Neural progenitor cell (in vitro differentiated cells): ENCODE measurements around the gene MRPL38. TPM values are rescaled to one million over a fixed set of nuclear protein-coding genes. Genes with fewer than 3 reads are reported as not detected.
A peak's percentile ranks its signal among the peaks of the same experiment; 100 is the strongest.

Experiments
- DNase-seq: peaks from one replicate; pipeline ENCODE4 v3.0.0-alpha.2; 2016; ENCODE audit warnings: low spot score
- H2AFZ ChIP-seq: fragments of 200-600 bp; sonication (generic); replicated peaks from 2 replicates; pipeline ENCODE4 v1.6.1; 2016; ENCODE audit warnings: antibody characterized with exemption
- H3F3A ChIP-seq: fragments of 200-600 bp; sonication (generic); 2 replicates; pipeline ENCODE4 v1.6.1; 2016; ENCODE audit warnings: antibody characterized with exemption, low read depth
- H3K27ac ChIP-seq: fragments of 200-600 bp; sonication (generic); 2 replicates; pipeline ENCODE4 v1.5.1; 2016; ENCODE audit warnings: mild to moderate bottlenecking
- H3K27me3 ChIP-seq: fragments of 200-600 bp; sonication (generic); 2 replicates; pipeline ENCODE4 v1.6.1; 2016; ENCODE audit warnings: mild to moderate bottlenecking, moderate library complexity
- H3K36me3 ChIP-seq: fragments of 200-600 bp; sonication (generic); 2 replicates; pipeline ENCODE4 v1.5.1; 2016
- H3K4me1 ChIP-seq: fragments of 200-600 bp; sonication (generic); 2 replicates; pipeline ENCODE4 v1.6.1; 2016; ENCODE audit warnings: mixed run types
- H3K4me2 ChIP-seq: fragments of 200-600 bp; sonication (generic); 2 replicates; pipeline ENCODE4 v1.6.1; 2016
- H3K4me3 ChIP-seq: fragments of 200-600 bp; sonication (generic); 2 replicates; pipeline ENCODE4 v1.5.1; 2016
- H3K79me2 ChIP-seq: fragments of 200-600 bp; sonication (generic); 2 replicates; pipeline ENCODE4 v1.6.1; 2016; ENCODE audit warnings: low read depth
- H3K9ac ChIP-seq: fragments of 200-600 bp; sonication (generic); 2 replicates; pipeline ENCODE4 v1.6.1; 2016
- H3K9me3 ChIP-seq: fragments of 200-600 bp; sonication (generic); 2 replicates; pipeline ENCODE4 v1.5.1; 2016; ENCODE audit warnings: low read depth
- H4K20me1 ChIP-seq: fragments of 200-600 bp; sonication (generic); 2 replicates; pipeline ENCODE4 v1.6.1; 2016; ENCODE audit warnings: low read depth
- H3K27ac Mint-ChIP-seq: 3 replicates; pipeline ENCODE4 v1.8.0; 2021; ENCODE audit warnings: mixed read lengths
- H3K27me3 Mint-ChIP-seq: 2 replicates; pipeline ENCODE4 v1.8.0; 2022; ENCODE audit warnings: low read depth, mild to moderate bottlenecking, inconsistent platforms, moderate library complexity, mixed read lengths; ENCODE audit not compliant: insufficient read depth
- H3K36me3 Mint-ChIP-seq: 3 replicates; pipeline ENCODE4 v1.8.0; 2021; ENCODE audit warnings: mixed read lengths
- H3K4me1 Mint-ChIP-seq: 3 replicates; pipeline ENCODE4 v1.8.0; 2021; ENCODE audit warnings: mixed read lengths
- H3K4me3 Mint-ChIP-seq: 3 replicates; pipeline ENCODE4 v1.8.0; 2021; ENCODE audit warnings: mild to moderate bottlenecking, moderate library complexity, mixed read lengths
- H3K9me3 Mint-ChIP-seq: 3 replicates; pipeline ENCODE4 v1.8.0; 2020; ENCODE audit warnings: mixed read lengths
- CTCF ChIP-seq: fragments of 200-600 bp; sonication (generic); IDR thresholded peaks from 2 replicates; pipeline ENCODE4 v1.5.1; 2017; ENCODE audit warnings: antibody characterized with exemption, mild to moderate bottlenecking
- EZH2 ChIP-seq: fragments of 200-600 bp; sonication (generic); IDR thresholded peaks from 2 replicates; pipeline ENCODE4 v1.6.1; 2017; ENCODE audit warnings: antibody characterized with exemption, mild to moderate bottlenecking, moderate library complexity
- EZH2phosphoT487 ChIP-seq: fragments of 200-600 bp; sonication (generic); IDR thresholded peaks from 2 replicates; pipeline ENCODE4 v1.6.1; 2017; ENCODE audit warnings: antibody characterized with exemption
- total RNA-seq: library from RNA; depleted of rRNA; stranded (reverse); fragments of >200 nt; gene quantifications from 2 replicates; pipeline ENCODE4 v1.2.3, GENCODE V29; 2015; ENCODE audit warnings: low replicate concordance

Gene MRPL38
- total RNA-seq, 1 donor from 2014 or later = 26.8 TPM

GRCh38 chr17:75881678-75882454 lies 22.8 kb downstream of the MRPL38 start:
- H3K27ac ChIP-seq = no peak overlapping the region
- H3K9me3 ChIP-seq = no peaks in the 10 kb centered on the region
- DNase-seq = no peak
- H3K36me3 ChIP-seq = no peaks in the 10 kb centered on the region
- no peak overlapping the region for H3K9ac ChIP-seq
- Mint-ChIP-seq H3K36me3 (no peaks in the 10 kb centered on the region), H3K9me3 (no peaks in the 10 kb centered on the region), H3K27ac (no peak overlapping the region), H3K4me1 (peaks cover 10% of the 10 kb centered on the region), H3K27me3 (peaks cover 38% of the 10 kb centered on the region), H3K4me3 (peak overlapping the region; percentile 27)
- no peak overlapping the region for H3K4me3 ChIP-seq
- H3K27me3 ChIP-seq = peaks cover 41% of the 10 kb centered on the region
- no peak overlapping the region for H3K4me2 ChIP-seq
- no peak overlapping the region for H2AFZ ChIP-seq
- no peaks in the 10 kb centered on the region for H3K4me1 ChIP-seq
- no peak for TF ChIP-seq EZH2phosphoT487
- TF ChIP-seq CTCF = no peak
- TF ChIP-seq EZH2 = no peak
- no peaks in the 10 kb centered on the region for H4K20me1 ChIP-seq
- peaks cover 19% of the 10 kb centered on the region for H3F3A ChIP-seq
- H3K79me2 ChIP-seq = no peaks in the 10 kb centered on the region

GRCh38 chr17:75880266-75880665 lies 24.4 kb downstream of the MRPL38 start:
- H4K20me1 ChIP-seq = no peaks in the 10 kb centered on the region
- no peaks in the 10 kb centered on the region for H3K9me3 ChIP-seq
- no peaks in the 10 kb centered on the region for H3K9me3 Mint-ChIP-seq
- no peak overlapping the region for H3K9ac ChIP-seq
- no peak overlapping the region for H3K4me3 ChIP-seq
- no peak overlapping the region for H3K27ac ChIP-seq
- no peak overlapping the region for H2AFZ ChIP-seq
- no peak overlapping the region for H3K4me2 ChIP-seq
- no peaks in the 10 kb centered on the region for H3K79me2 ChIP-seq
- TF ChIP-seq EZH2 = no peak
- no peak for TF ChIP-seq EZH2phosphoT487
- no peak for TF ChIP-seq CTCF
- peaks cover 37% of the 10 kb centered on the region for H3K27me3 Mint-ChIP-seq
- H3K4me1 Mint-ChIP-seq = peaks cover 13% of the 10 kb centered on the region
- H3K4me1 ChIP-seq = peaks cover 6% of the 10 kb centered on the region
- peaks cover 53% of the 10 kb centered on the region for H3K27me3 ChIP-seq
- no peaks in the 10 kb centered on the region for H3K36me3 ChIP-seq
- DNase-seq = no peak
- no peaks in the 10 kb centered on the region for H3K36me3 Mint-ChIP-seq
- H3K27ac Mint-ChIP-seq = no peak overlapping the region
- peaks cover 24% of the 10 kb centered on the region for H3F3A ChIP-seq
- peak overlapping the region; percentile 31 for H3K4me3 Mint-ChIP-seq

- Histone ChIP-seq H3K9me3 (no peaks in the 10 kb centered on the region), H2AFZ (peak within 1 kb of the TSS; percentile 52), H3K4me3 (peak within 1 kb of the TSS; percentile 24), H3K27ac (no peak within 1 kb of the TSS), H3K4me1 (peaks cover 6% of the 10 kb centered on the region), H3K4me2 (peak within 1 kb of the TSS; percentile 80), H3K9ac (no peak within 1 kb of the TSS), H3K27me3 (peaks cover 53% of the 10 kb centered on the region), H4K20me1 (no peaks in the 10 kb centered on the region), H3K36me3 (no peaks in the 10 kb centered on the region), H3K79me2 (no peaks in the 10 kb centered on the region), H3F3A (peaks cover 24% of the 10 kb centered on the region)
- Mint-ChIP-seq H3K27me3 (peaks cover 46% of the 10 kb centered on the region), H3K4me1 (peaks cover 13% of the 10 kb centered on the region), H3K4me3 (peak within 1 kb of the TSS; percentile 67), H3K27ac (no peak within 1 kb of the TSS), H3K36me3 (no peaks in the 10 kb centered on the region), H3K9me3 (no peaks in the 10 kb centered on the region)
- peak; percentile 56 for DNase-seq
- TF ChIP-seq CTCF (no peak), EZH2 (peak; percentile 65), EZH2phosphoT487 (peak; percentile 38)
Observed at GRCh38 chr17:75878174-75878998, 26.3 kb downstream of the MRPL38 start, which contains the start of gene TRIM47. Gene TRIM47, minus strand, starts transcription at chr17:75878581. Its CDS starts 33 bp downstream, at chr17:75878548.
